Heart left ventricle (tissue), 16 donors: Measurements from ENCODE around the gene EPGN. TPM values are rescaled to one million over a fixed set of nuclear protein-coding genes. Genes with fewer than 3 reads are reported as not detected.
"Not testable (repeated sequence)": the region's sequence is repeated elsewhere in the genome, so short reads cannot be mapped to it uniquely, and the experiment has no call there.

Experiments used
- ATAC-seq, 4 donors: fragments of 200-7000 bp; cut with Tn5 transposase; one replicate each; pipeline ENCODE4 v1.9.1; 2020 to 2022; ENCODE audit warnings: moderate library complexity in 4 of 4, mild to moderate bottlenecking in 3 of 4, moderate number of reproducible peaks in 1 of 4
- DNase-seq, 5 donors: peaks; one replicate each; pipeline ENCODE4 v3.0.0-alpha.2; 2020
- H3K27ac ChIP-seq, 12 donors: fragments of 200-600 bp; sonication (generic) in 4 of 12; one replicate each; pipeline versions ENCODE4 v1.5.0 to v1.8.0; 2016 to 2022; ENCODE audit warnings: mild to moderate bottlenecking in 2 of 12
- H3K27me3 ChIP-seq, 9 donors: fragments of 200-600 bp; sonication (generic) in 2 of 9; one replicate each; pipeline versions ENCODE4 v1.5.1 to v1.8.0; 2016 to 2022; ENCODE audit warnings: mild to moderate bottlenecking in 3 of 9
- H3K36me3 ChIP-seq, 9 donors: fragments of 200-600 bp; sonication (generic) in 2 of 9; one replicate each; pipeline versions ENCODE4 v1.5.0 to v1.8.0; 2018 to 2022; ENCODE audit warnings: mild to moderate bottlenecking in 2 of 9
- H3K4me1 ChIP-seq, 12 donors: fragments of 200-600 bp; sonication (generic) in 4 of 12; one replicate each; pipeline versions ENCODE4 v1.5.0 to v1.8.0; 2016 to 2022; ENCODE audit warnings: mild to moderate bottlenecking in 3 of 12
- H3K4me3 ChIP-seq, 12 donors: fragments of 200-600 bp; sonication (generic) in 4 of 12; one replicate each; pipeline versions ENCODE4 v1.5.0 to v1.8.0; 2017 to 2022; ENCODE audit warnings: mild to moderate bottlenecking in 9 of 12, moderate library complexity in 4 of 12
- H3K9me3 ChIP-seq, 12 donors: fragments of 200-600 bp; sonication (generic) in 4 of 12; one replicate each; pipeline versions ENCODE4 v1.5.0 to v1.8.0; 2016 to 2022; ENCODE audit warnings: mild to moderate bottlenecking in 1 of 12
- CTCF ChIP-seq, 12 donors: fragments of 200-600 bp; sonication (generic) in 4 of 12; IDR thresholded peaks; one replicate each; pipeline versions ENCODE4 v1.5.0 to v1.8.0; 2018 to 2022; ENCODE audit warnings: antibody characterized with exemption in 12 of 12, mild to moderate bottlenecking in 5 of 12
- POLR2A ChIP-seq, 2 donors: fragments of 450-650 bp; IDR thresholded peaks; one replicate each; pipeline ENCODE4 v1.6.1; 2017; ENCODE audit warnings: antibody characterized with exemption in 2 of 2, mild to moderate bottlenecking in 2 of 2, moderate library complexity in 2 of 2
- WGBS, 4 donors: extraction: QIAGEN DNeasy Blood & Tissue Kit in 2 of 4; methylation state at CpG; one replicate each; pipeline versions ENCODE4 v1.1.5 to v1.1.7; 2013 to 2018; 5-methylcytosine and 5-hydroxymethylcytosine counted together
- intact Hi-C, 10 donors: fragments of 100-400 bp; cut with DNase I; formaldehyde crosslinking; loops; one replicate each; pipeline versions ENCODE4 v1.11.1 to v1.14.2; 2022
- polyA plus RNA-seq, 2 donors: library from polyadenylated mRNA; stranded (reverse); fragments of 200-250 nt; gene quantifications; one replicate each; pipeline ENCODE4 v1.2.3, GENCODE V29; 2013
- total RNA-seq, 9 donors: library from RNA; depleted of rRNA in 2 of 9; stranded (reverse); fragments of >200 nt in 2 of 9; fragmentation: NEBNext Ultra II Directional in 3 of 9; extraction: Animal tissue kit (Norgen Biotek cat#: 25700) in 3 of 9; gene quantifications; one replicate each; pipeline versions ENCODE4 v1.1.0 to v1.2.4, GENCODE V29; 2016 to 2023
- donor health status: ischemic (EF 13 %, LVEDD 7.1; RV severe dilation, severe dysfunction).
- donor health status: healthy with polysubstance abuse.
- donor health status: DM: no; HTN: yes; CAD: no.
- donor health status: DM: no; HTN: no; CAD: no.
- donor health status: ischemic (EF 25% LVEDD 6.9; RV normal size, moderate dysfunction).
- donor health status: ischemic (EF 25% LVEDD 5.7; RV mildly dilated, moderate dysfunction).
- donor health status: healthy.
- donor health status: DM: yes; HTN: yes; CAD: no.
- donor health status: ischemic (EF 35%, LVEDD 5.7; RV mildly dilated, moderate dysfunction).
- donor health status: nonischemic (EF 11% LVEDD 7.7; RV severe dilation, severe dysfunction).
- donor health status: DM: yes; HTN: yes; CAD: no.
- donor health status: PGD.
- donor health status: ischemic (EF 29% LVEDD 5.4; RV normal size, mild dysfunction).
- donor health status: nonischemic (EF 23%, LVEDD 6.1; RV moderate dilation, normal function).

Gene EPGN
- total and polyA plus RNA-seq, 11 donors = 5.8 TPM; not detected in 10

- Histone ChIP-seq H3K27ac (no peak overlapping the region), H3K27me3 (peaks cover 0 to 3% (median 0%) of the 10 kb centered on the region in 9 donors), H3K4me1 (peaks cover 0 to 5% (median 0%) of the 10 kb centered on the region in 12 donors), H3K36me3 (no peaks in the 10 kb centered on the region), H3K9me3 (peaks cover 0 to 3% (median 0%) of the 10 kb centered on the region in 12 donors), H3K4me3 (no peak overlapping the region)
- WGBS, 4 donors = 67 to 79% (median 75%) methylated on average over 5 of the region's 5 CpGs
- no peak for TF ChIP-seq POLR2A (IDR thresholded peaks at IDR 0.05)
- TF ChIP-seq CTCF (IDR thresholded peaks at IDR 0.05) = no peak
- ATAC-seq (no peak), DNase-seq (no peak)
- intact Hi-C loops = no loop called here
Observed at GRCh38 chr4:74335341-74336021, 27.2 kb downstream of the EPGN start.

GRCh38 chr4:74338792-74339333 is 30.6 kb downstream of the EPGN start:
- intact Hi-C loops = no loop called here
- no peak for DNase-seq
- TF ChIP-seq POLR2A (IDR thresholded peaks at IDR 0.05) (no peak), CTCF (IDR thresholded peaks at IDR 0.05) (no peak)
- no peak overlapping the region for H3K27ac ChIP-seq
- peaks cover 0 to 11% (median 3%) of the 10 kb centered on the region in 12 donors for H3K9me3 ChIP-seq
- no peak overlapping the region for H3K4me3 ChIP-seq
- WGBS, 4 donors = 80 to 88% (median 85%) methylated on average over 4 of the region's 4 CpGs
- H3K36me3 ChIP-seq = no peaks in the 10 kb centered on the region
- H3K4me1 ChIP-seq = peaks cover 0 to 5% (median 0%) of the 10 kb centered on the region in 12 donors
- no peaks in the 10 kb centered on the region for H3K27me3 ChIP-seq
- ATAC-seq = no peak

GRCh38 chr4:74339501-74339900 is 31.2 kb downstream of the EPGN start:
- no peak overlapping the region for H3K27ac ChIP-seq
- no peaks in the 10 kb centered on the region for H3K36me3 ChIP-seq
- H3K4me3 ChIP-seq = no peak overlapping the region
- ATAC-seq = no peak
- H3K27me3 ChIP-seq = no peaks in the 10 kb centered on the region
- peaks cover 0 to 5% (median 0%) of the 10 kb centered on the region in 12 donors for H3K4me1 ChIP-seq
- intact Hi-C loops = no loop called here
- DNase-seq = no peak
- H3K9me3 ChIP-seq = peaks cover 0 to 17% (median 9%) of the 10 kb centered on the region in 12 donors
- TF ChIP-seq POLR2A (IDR thresholded peaks at IDR 0.05) (no peak), CTCF (IDR thresholded peaks at IDR 0.05) (no peak)

- H3K36me3 ChIP-seq, H3K27ac ChIP-seq, ATAC-seq, intact Hi-C loops, H3K4me1 ChIP-seq, H3K4me3 ChIP-seq, H3K27me3 ChIP-seq, DNase-seq: not testable (repeated sequence)
- peaks cover 0 to 21% (median 11%) of the 10 kb centered on the region in 12 donors for H3K9me3 ChIP-seq
Observed at GRCh38 chr4:74340421-74340820, 32.2 kb downstream of the EPGN start.
